Kidney (tissue), 14 donors: Measurements from ENCODE around the gene ARIH1. TPM values are rescaled to one million over a fixed set of nuclear protein-coding genes. Genes with fewer than 3 reads are reported as not detected.
"Not testable (repeated sequence)": the region's sequence is repeated elsewhere in the genome, so short reads cannot be mapped to it uniquely, and the experiment has no call there.

Experiments
- DNase-seq, 5 donors: peaks; one replicate each; pipeline ENCODE4 v3.0.0-alpha.2; 2013 to 2020
- FAIRE-seq: peaks from 2 replicates; lab custom pipeline; 2012; peaks lifted over from hg19 to GRCh38; lab: Jason Lieb, UNC
- H3K27ac ChIP-seq, 2 donors: one replicate each; pipeline ENCODE4 v1.7.0; 2013; ENCODE audit warnings: low read depth in 2 of 2, low read length in 2 of 2, inconsistent platforms in 1 of 2
- H3K27me3 ChIP-seq: one replicate; pipeline ENCODE4 v1.7.1; 2013; ENCODE audit warnings: low read length, inconsistent platforms; ENCODE audit not compliant: control insufficient read depth, insufficient read depth
- H3K36me3 ChIP-seq, 3 donors: one replicate each; pipeline versions ENCODE4 v1.7.0 to v1.7.1; 2013; ENCODE audit warnings: low read length in 3 of 3, control low read depth in 1 of 3, inconsistent platforms in 1 of 3; ENCODE audit not compliant: insufficient read depth in 3 of 3, control insufficient read depth in 2 of 3
- H3K4me1 ChIP-seq, 3 donors: one replicate each; pipeline versions ENCODE4 v1.7.0 to v1.7.1; 2013; ENCODE audit warnings: low read length in 3 of 3, inconsistent platforms in 1 of 3, low read depth in 1 of 3; ENCODE audit not compliant: control insufficient read depth in 2 of 3, insufficient read depth in 2 of 3
- H3K4me3 ChIP-seq, 3 donors: one replicate each; pipeline versions ENCODE4 v1.7.0 to v1.8.1; 2013; ENCODE audit warnings: low read length in 3 of 3, control low read depth in 1 of 3, inconsistent platforms in 1 of 3
- H3K9ac ChIP-seq, 3 donors: one replicate each; pipeline versions ENCODE4 v1.7.0 to v1.7.1; 2013; ENCODE audit warnings: low read length in 3 of 3, control low read depth in 1 of 3, inconsistent platforms in 1 of 3
- H3K9me3 ChIP-seq, 3 donors: one replicate each; pipeline versions ENCODE4 v1.7.0 to v1.7.1; 2013; ENCODE audit warnings: low read length in 3 of 3, control low read depth in 1 of 3, inconsistent platforms in 1 of 3; ENCODE audit not compliant: control insufficient read depth in 2 of 3, insufficient read depth in 1 of 3
- intact Hi-C: fragments of 100-400 bp; cut with DNase I; formaldehyde crosslinking; loops from one replicate; pipeline ENCODE4 v1.11.1; 2022
- polyA plus RNA-seq: library from polyadenylated mRNA; stranded (reverse); fragments of 350-450 nt; fragmentation: Illumina TruSeq; extraction: RNeasy Lipid Tissue Mini Kit (QIAGEN cat#74804); gene quantifications from one replicate; pipeline ENCODE4 v1.2.3, GENCODE V29; 2014; ENCODE audit warnings: low read depth, low replicate concordance; ENCODE audit not compliant: insufficient read depth
- total RNA-seq: library from RNA; stranded (reverse); fragmentation: NEBNext Ultra II Directional; extraction: Animal tissue kit (Norgen Biotek cat#: 25700); gene quantifications from one replicate; pipeline ENCODE4 v1.2.1, GENCODE V29; 2021
- TF ChIP-seq, protein P1 (sequence below): IDR thresholded peaks from 3 replicates; pipeline ENCODE4 v1.5.1; 2012; ENCODE audit warnings: mild to moderate bottlenecking, moderate library complexity, borderline replicate concordance; ENCODE audit not compliant: insufficient read depth; ENCODE audit errors: extremely low read depth
- donor health status: control.
- donor health status: control.
- donor health status: control.
- donor health status: control.
- donor health status: control.
- donor health status: DM: yes; HTN: yes; CAD: no.
- donor health status: Normal renal cell carcinoma (clear cell type).

Gene ARIH1
- total and polyA plus RNA-seq, 2 donors from 2014 or later: 27.4 to 139 TPM

DNA sequence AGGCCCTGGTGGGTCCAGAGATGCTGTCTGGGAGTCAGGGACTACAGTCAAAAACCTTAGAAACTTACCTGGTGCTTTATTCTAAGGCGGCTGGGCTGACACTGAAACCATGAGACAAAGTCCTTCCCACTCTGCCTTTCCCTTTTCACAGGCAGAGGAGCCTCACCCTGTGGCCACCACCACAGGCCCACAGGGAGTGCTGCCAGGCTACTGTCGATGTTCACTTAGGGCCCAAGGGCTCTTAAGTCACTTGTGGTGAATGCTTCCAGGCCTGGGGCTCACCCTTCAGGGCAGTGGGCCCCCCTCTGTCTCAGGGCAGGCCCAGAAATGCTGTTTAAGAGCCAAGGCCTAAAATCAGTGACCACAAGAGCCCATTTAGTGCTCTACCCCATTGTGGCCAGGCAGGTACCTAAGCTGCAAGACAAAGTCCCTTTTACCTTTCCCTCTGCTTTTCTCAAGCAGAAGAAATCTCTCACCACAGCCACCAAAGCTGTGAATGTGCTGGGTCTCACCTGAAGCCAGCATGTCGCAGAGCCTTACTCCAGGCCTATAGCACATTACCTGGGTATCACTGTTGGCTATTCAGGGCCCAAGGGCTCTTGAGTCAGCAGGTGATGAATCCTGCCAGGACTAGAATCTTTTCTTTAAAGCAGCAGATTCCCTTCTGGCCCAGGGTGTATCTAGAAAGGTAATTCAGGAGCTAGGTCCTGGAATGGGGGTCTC is 140.8 kb downstream of the ARIH1 start:
- Histone ChIP-seq H3K4me1 (no peaks in the 10 kb centered on the region), H3K27ac (no peak overlapping the region), H3K9me3 (no peaks in the 10 kb centered on the region), H3K9ac (no peak overlapping the region), H3K4me3 (no peak overlapping the region), H3K27me3 (no peaks in the 10 kb centered on the region), H3K36me3 (no peaks in the 10 kb centered on the region)
- TF ChIP-seq, protein P1, sequence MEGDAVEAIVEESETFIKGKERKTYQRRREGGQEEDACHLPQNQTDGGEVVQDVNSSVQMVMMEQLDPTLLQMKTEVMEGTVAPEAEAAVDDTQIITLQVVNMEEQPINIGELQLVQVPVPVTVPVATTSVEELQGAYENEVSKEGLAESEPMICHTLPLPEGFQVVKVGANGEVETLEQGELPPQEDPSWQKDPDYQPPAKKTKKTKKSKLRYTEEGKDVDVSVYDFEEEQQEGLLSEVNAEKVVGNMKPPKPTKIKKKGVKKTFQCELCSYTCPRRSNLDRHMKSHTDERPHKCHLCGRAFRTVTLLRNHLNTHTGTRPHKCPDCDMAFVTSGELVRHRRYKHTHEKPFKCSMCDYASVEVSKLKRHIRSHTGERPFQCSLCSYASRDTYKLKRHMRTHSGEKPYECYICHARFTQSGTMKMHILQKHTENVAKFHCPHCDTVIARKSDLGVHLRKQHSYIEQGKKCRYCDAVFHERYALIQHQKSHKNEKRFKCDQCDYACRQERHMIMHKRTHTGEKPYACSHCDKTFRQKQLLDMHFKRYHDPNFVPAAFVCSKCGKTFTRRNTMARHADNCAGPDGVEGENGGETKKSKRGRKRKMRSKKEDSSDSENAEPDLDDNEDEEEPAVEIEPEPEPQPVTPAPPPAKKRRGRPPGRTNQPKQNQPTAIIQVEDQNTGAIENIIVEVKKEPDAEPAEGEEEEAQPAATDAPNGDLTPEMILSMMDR: no peak
- no peak for DNase-seq
- intact Hi-C loops: no loop called here
- FAIRE-seq: no peak

GRCh38 chr15:72615533-72616233 is 141.6 kb downstream of the ARIH1 start:
- H3K9ac ChIP-seq, FAIRE-seq, H3K4me1 ChIP-seq, intact Hi-C loops, H3K4me3 ChIP-seq, H3K9me3 ChIP-seq, H3K36me3 ChIP-seq, H3K27ac ChIP-seq, H3K27me3 ChIP-seq, DNase-seq: not testable (repeated sequence)

DNA sequence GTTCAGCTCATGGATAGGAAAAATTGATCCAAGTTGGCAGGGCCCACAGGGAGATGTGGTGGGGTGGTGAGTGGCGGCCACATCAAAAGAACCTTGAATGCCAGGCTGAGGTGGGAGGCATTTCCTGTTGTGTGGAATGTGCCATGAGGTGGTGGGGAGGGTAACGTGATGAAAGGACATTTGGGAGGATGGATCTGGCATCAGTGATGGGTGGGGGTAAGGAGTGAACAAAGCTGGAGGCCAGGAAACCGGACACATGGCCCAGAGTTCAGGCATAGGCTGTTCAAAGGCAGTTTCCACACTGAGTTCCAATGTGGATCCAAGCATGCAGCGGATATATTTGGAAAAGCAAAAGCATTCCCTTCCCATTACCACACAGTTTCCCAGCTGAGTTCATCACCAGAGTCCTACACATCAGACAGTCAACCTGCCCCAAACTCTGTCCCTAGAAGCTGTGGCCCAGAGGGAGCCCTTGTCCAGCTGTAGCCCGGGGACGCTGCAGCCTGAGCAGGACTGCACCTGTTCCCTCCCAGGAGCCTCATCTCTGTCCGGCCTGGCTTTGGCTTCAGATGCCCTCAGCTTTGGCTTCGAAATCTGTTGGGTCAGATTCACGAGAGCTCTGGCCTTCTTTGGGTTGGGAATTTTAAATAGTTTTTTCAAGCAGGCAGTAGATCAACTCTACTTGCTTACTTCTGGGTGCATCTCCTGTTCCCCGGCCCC is 142.5 kb downstream of the ARIH1 start:
- H3K4me3 ChIP-seq: no peak overlapping the region
- intact Hi-C loops: no loop called here
- peak in 1 of 5 donors; percentile 4 for DNase-seq
- H3K9me3 ChIP-seq: no peaks in the 10 kb centered on the region
- no peaks in the 10 kb centered on the region for H3K27me3 ChIP-seq
- FAIRE-seq: no peak
- no peaks in the 10 kb centered on the region for H3K4me1 ChIP-seq
- TF ChIP-seq, protein P1: no peak
- no peak overlapping the region for H3K9ac ChIP-seq
- no peak overlapping the region for H3K27ac ChIP-seq
- H3K36me3 ChIP-seq: no peaks in the 10 kb centered on the region

GRCh38 chr15:72623854-72624253 is 149.7 kb downstream of the ARIH1 start:
- DNase-seq, H3K9ac ChIP-seq, FAIRE-seq, H3K27me3 ChIP-seq, H3K4me1 ChIP-seq, H3K4me3 ChIP-seq, H3K9me3 ChIP-seq, H3K36me3 ChIP-seq, H3K27ac ChIP-seq, intact Hi-C loops: not testable (repeated sequence)

DNA sequence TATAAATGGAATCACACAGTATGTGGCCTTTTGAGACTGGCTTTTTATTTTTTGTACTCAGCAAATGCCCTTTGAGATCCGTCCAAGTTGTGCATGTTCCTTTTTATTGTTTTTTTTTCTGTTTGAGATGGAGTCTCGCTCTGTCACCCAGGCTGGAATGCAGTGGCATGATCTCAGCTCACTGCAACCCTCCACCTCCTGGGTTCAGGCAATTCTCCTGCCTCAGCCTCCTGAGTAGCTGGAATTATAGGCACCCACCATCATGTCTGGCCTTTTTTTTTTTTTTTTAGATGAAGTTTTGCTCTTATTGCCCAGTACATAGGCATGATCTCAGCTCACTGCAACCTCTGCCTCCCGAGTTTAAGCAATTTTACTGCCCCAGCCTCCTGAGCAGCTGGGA is 152.0 kb downstream of the ARIH1 start:
- intact Hi-C loops, H3K27ac ChIP-seq, H3K4me3 ChIP-seq, H3K4me1 ChIP-seq, FAIRE-seq, H3K27me3 ChIP-seq, H3K9ac ChIP-seq, H3K9me3 ChIP-seq, H3K36me3 ChIP-seq: not testable (repeated sequence)
- peak in 1 of 5 donors; percentile 3 for DNase-seq

DNA sequence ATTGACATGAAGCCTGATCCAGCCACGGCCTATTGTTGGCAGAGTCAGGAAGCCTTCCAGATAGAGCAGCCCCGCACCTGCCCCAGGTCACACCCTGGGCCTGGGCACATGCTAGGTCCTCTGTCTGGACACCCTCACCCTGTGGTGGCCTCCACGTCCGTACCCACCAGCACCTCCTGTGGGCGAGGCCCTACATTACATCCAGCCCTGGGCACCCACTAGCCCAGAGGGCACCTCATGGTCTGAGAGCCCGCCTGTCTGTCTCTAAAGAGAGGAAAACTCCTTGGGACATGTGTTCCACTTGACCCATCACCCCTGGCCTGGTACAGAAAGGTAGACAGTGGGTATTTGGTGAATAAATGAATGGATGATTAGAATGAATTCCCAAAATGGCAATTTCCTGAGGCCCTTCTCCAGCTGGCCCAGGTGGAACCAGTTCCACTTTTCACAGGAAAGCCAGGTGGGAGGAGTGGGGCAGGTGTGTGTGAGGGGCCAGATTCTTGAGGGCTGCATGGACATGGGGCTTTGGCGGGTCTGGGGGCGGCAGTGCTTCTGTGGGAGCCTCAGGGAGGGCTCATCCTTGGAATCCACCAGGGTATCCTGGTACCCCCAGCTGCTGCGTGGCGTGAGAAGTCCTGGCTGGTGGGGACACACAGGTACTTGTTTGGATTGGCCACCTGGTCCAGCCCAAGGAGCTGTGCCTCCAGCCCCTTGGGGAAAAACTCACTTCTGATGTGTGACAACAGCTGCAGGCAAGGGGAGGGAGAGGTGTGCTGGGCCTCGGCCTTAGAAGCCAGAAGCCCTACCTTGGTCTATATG is 154.3 kb downstream of the ARIH1 start:
- H3K9ac ChIP-seq, H3K4me3 ChIP-seq, H3K4me1 ChIP-seq, DNase-seq, H3K27me3 ChIP-seq, intact Hi-C loops, H3K27ac ChIP-seq, FAIRE-seq, H3K9me3 ChIP-seq, H3K36me3 ChIP-seq: not testable (repeated sequence)
